Renal cortical epithelial cell (primary cell): ENCODE measurements around the gene RABGAP1. TPM values are rescaled to one million over a fixed set of nuclear protein-coding genes. Genes with fewer than 3 reads are reported as not detected.

ENCODE experiments used
- total RNA-seq: library from RNA; depleted of rRNA; stranded (reverse); fragments of >200 nt; gene quantifications from 2 replicates; pipeline ENCODE4 v1.2.3, GENCODE V29; 2014

RABGAP1 gene
- total RNA-seq, 1 donor from 2014 or later: 56.8 TPM

Other genes starting within 250 kb of the RABGAP1 start
- gene OR1L4, start 217.0 kb upstream of the RABGAP1 start, total RNA-seq: not detected in 2 replicates
- not detected in 2 replicates for gene OR1L6, start 198.7 kb upstream of the RABGAP1 start, total RNA-seq
- gene OR5C1, start 152.1 kb upstream of the RABGAP1 start, total RNA-seq: not detected in 2 replicates
- not detected in 2 replicates for gene OR1K1, start 140.9 kb upstream of the RABGAP1 start, total RNA-seq
- gene PDCL, start 112.4 kb upstream of the RABGAP1 start, total RNA-seq: 51.9 and 53.7 TPM in 2 replicates
- 59.2 and 113 TPM in 2 replicates for gene RC3H2, start 35.7 kb upstream of the RABGAP1 start, total RNA-seq
- gene ZBTB6, start 27.7 kb upstream of the RABGAP1 start, total RNA-seq: 16.5 and 18.5 TPM in 2 replicates
- gene ZBTB26, start 9.5 kb upstream of the RABGAP1 start, total RNA-seq: 3.3 and 11.6 TPM in 2 replicates
- gene GPR21, start 92.6 kb downstream of the RABGAP1 start, total RNA-seq: 0.50 TPM in 1 of 2 replicates, not detected in the other